ENCODE measurements around the gene HINT3.
"Not testable (repeated sequence)": the region's sequence is repeated elsewhere in the genome, so short reads cannot be mapped to it uniquely, and the experiment has no call there.

The HINT3 gene

GRCh38 chr6:125995972-125996580 is 39.5 kb downstream of the HINT3 start:
- peak; percentile 82 for DNase-seq (ENCODE audit: low read depth, low spot score)

- no peak for DNase-seq (ENCODE audit: low read depth, low spot score)
These were observed 46.4 kb downstream of the HINT3 start for GRCh38 chr6:126002755-126003679.

GRCh38 chr6:126007800-126008199 is 51.2 kb downstream of the HINT3 start:
- DNase-seq (ENCODE audit: low read depth, low spot score), result no peak

GRCh38 chr6:126010040-126010439 is 53.5 kb downstream of the HINT3 start:
- no peak for DNase-seq (ENCODE audit: low read depth, low spot score)

- peak; percentile 23 for DNase-seq (ENCODE audit: low read depth, low spot score)
These were observed 59.3 kb downstream of the HINT3 start for GRCh38 chr6:126015863-126016262.

- DNase-seq (ENCODE audit: low read depth, low spot score), result no peak
These were observed 60.0 kb downstream of the HINT3 start for GRCh38 chr6:126016591-126016990.

GRCh38 chr6:126017668-126018067 is 61.1 kb downstream of the HINT3 start:
- DNase-seq (ENCODE audit: low read depth, low spot score), result no peak

GRCh38 chr6:126020305-126021050 is 63.9 kb downstream of the HINT3 start:
- no peak for DNase-seq (ENCODE audit: low read depth, low spot score)

GRCh38 chr6:126023474-126023873 is 66.9 kb downstream of the HINT3 start:
- DNase-seq (ENCODE audit: low read depth, low spot score), result not testable (repeated sequence)

- DNase-seq (ENCODE audit: low read depth, low spot score), result no peak
These were observed 69.4 kb downstream of the HINT3 start for GRCh38 chr6:126026001-126026400.

- DNase-seq (ENCODE audit: low read depth, low spot score), result peak; percentile 47
These were observed 71.0 kb downstream of the HINT3 start for GRCh38 chr6:126027601-126028000.
